OCI-LY7 (cell line): ENCODE data around the gene CCDC91. TPM values are rescaled to one million over a fixed set of nuclear protein-coding genes. Genes with fewer than 3 reads are reported as not detected.

Experiments
- BruUV-seq: library from RNA; stranded (reverse); fragments of 400-500 nt; replicated peaks from 2 replicates; lab custom pipeline; 2021; lab: Mats Ljungman, UMichigan
- CTCF ChIA-PET: fragments of 300-600 bp; sonication (Branson Sonifier 250); formaldehyde crosslinking; loops from one replicate; lab custom pipeline; 2022; ENCODE audit warnings: antibody characterized with exemption; ENCODE audit not compliant: unreplicated experiment; lab: Charles Lee
- POLR2A ChIA-PET: fragments of 300-600 bp; sonication (Branson Sonifier 250); formaldehyde crosslinking; loops from one replicate; lab custom pipeline; 2022; ENCODE audit warnings: antibody characterized with exemption; lab: Charles Lee
- DNase-seq: peaks from one replicate; pipeline ENCODE4 v3.0.0-alpha.2; 2015; ENCODE audit warnings: low spot score
- H2AFZ ChIP-seq: fragments of 200-600 bp; sonication (generic), shearing (Covaris generic); 2 replicates; pipeline ENCODE4 v1.6.1; 2014; ENCODE audit warnings: mild to moderate bottlenecking, antibody characterized with exemption, low read length, moderate library complexity
- H3K27ac ChIP-seq: fragments of 200-600 bp; sonication (generic); 2 replicates; pipeline ENCODE4 v1.5.1; 2014; ENCODE audit warnings: mixed run types, low read depth, mild to moderate bottlenecking, moderate library complexity, low read length, inconsistent platforms; ENCODE audit not compliant: poor library complexity, severe bottlenecking
- H3K36me3 ChIP-seq: fragments of 200-600 bp; sonication (generic); 2 replicates; pipeline ENCODE4 v1.6.1; 2014; ENCODE audit warnings: mild to moderate bottlenecking, antibody characterized with exemption, low read length, moderate library complexity, mixed read lengths; ENCODE audit not compliant: insufficient read depth
- H3K4me1 ChIP-seq: fragments of 200-600 bp; sonication (generic); 2 replicates; pipeline ENCODE4 v1.5.1; 2014; ENCODE audit warnings: mild to moderate bottlenecking, low read length; ENCODE audit not compliant: insufficient read depth, poor library complexity, severe bottlenecking
- H3K4me2 ChIP-seq: fragments of 200-600 bp; sonication (generic); 2 replicates; pipeline ENCODE4 v1.6.1; 2014; ENCODE audit warnings: mild to moderate bottlenecking, low read length
- H3K4me3 ChIP-seq: fragments of 200-600 bp; sonication (generic); 2 replicates; pipeline ENCODE4 v1.5.1; 2014; ENCODE audit warnings: mild to moderate bottlenecking, low read depth, low read length; ENCODE audit not compliant: poor library complexity, severe bottlenecking
- H3K79me2 ChIP-seq: fragments of 200-600 bp; sonication (generic); 2 replicates; pipeline ENCODE4 v1.6.1; 2016; ENCODE audit warnings: low read depth, mild to moderate bottlenecking, low read length, moderate library complexity, mixed read lengths; ENCODE audit not compliant: insufficient read depth
- H3K9me2 ChIP-seq: fragments of 200-600 bp; sonication (generic); 2 replicates; pipeline ENCODE4 v1.6.1; 2016; ENCODE audit warnings: mild to moderate bottlenecking, low read length, mixed read lengths; ENCODE audit not compliant: insufficient read depth
- H3K9me3 ChIP-seq: fragments of 200-600 bp; sonication (generic); 2 replicates; pipeline ENCODE4 v1.6.1; 2014; ENCODE audit warnings: mild to moderate bottlenecking, mixed run types, low read length, mixed read lengths
- H4K20me1 ChIP-seq: fragments of 200-600 bp; sonication (generic); 2 replicates; pipeline ENCODE4 v1.6.1; 2014; ENCODE audit warnings: mild to moderate bottlenecking, antibody characterized with exemption, low read length, moderate library complexity, mixed read lengths; ENCODE audit not compliant: insufficient read depth
- EZH2phosphoT487 ChIP-seq: fragments of 200-600 bp; sonication (generic); IDR thresholded peaks from 2 replicates; pipeline ENCODE4 v1.6.1; 2018; ENCODE audit warnings: low read depth, borderline replicate concordance, mild to moderate bottlenecking, mixed run types, antibody characterized with exemption, low read length, moderate library complexity, mixed read lengths
- intact Hi-C: fragments of 100-400 bp; cut with micrococcal nuclease; formaldehyde crosslinking; loops from one replicate; pipeline ENCODE4 v1.10.0; 2022; ENCODE audit not compliant: unreplicated experiment
- total RNA-seq, 2 experiments: library from RNA; depleted of rRNA in 1 of 2; stranded (reverse); fragments of >200 nt in 1 of 2; shearing (Covaris generic) in 1 of 2; gene quantifications; 2 replicates each; pipeline ENCODE4 v1.2.3, GENCODE V29; 2014 to 2022
- TF ChIP-seq, protein P1 (sequence below): fragments of 200-600 bp; sonication (generic); conservative IDR thresholded peaks from 2 replicates; pipeline ENCODE4 v1.5.1; 2014; ENCODE audit warnings: mild to moderate bottlenecking, antibody characterized with exemption, low read length, moderate library complexity, mixed read lengths

CCDC91 gene
- total RNA-seq, 2 experiments from 2014 or later = 15.8 to 23.8 TPM

DNA sequence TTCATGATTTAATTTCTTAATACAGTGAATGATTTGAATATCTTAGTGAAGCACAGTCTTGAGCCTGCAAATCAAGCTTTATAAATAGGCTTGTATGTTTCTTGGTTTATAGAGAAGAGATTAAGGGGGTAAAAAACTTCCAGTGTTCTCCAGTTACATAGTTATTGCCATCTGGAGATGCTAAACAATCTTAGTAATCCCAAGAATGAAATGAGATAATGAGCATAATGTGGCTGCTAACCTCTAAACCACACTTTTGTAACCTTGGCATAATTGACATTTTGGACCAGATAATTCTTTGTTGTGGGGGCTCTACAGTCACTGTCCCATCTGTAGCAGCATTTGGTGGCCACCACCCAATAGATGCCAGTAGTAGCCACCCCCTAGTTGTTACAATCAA, 316.8 kb downstream of the CCDC91 start:
- Histone ChIP-seq H3K9me3 (no peaks in the 10 kb centered on the region), H4K20me1 (no peaks in the 10 kb centered on the region), H3K4me1 (no peaks in the 10 kb centered on the region), H3K4me3 (no peak overlapping the region), H3K79me2 (no peaks in the 10 kb centered on the region), H2AFZ (no peak overlapping the region), H3K4me2 (no peak overlapping the region), H3K9me2 (no peaks in the 10 kb centered on the region), H3K27ac (no peak overlapping the region), H3K36me3 (no peaks in the 10 kb centered on the region)
- ChIA-PET CTCF (no interaction called here), POLR2A (interaction anchor here (0.6 to 0.8 kb wide), 2 partner anchors 35 to 82 kb away, joined by 3 to 4 read pairs; no protein-coding TSS in a partner anchor)
- intact Hi-C loops = no loop called here
- TF ChIP-seq, protein P1, sequence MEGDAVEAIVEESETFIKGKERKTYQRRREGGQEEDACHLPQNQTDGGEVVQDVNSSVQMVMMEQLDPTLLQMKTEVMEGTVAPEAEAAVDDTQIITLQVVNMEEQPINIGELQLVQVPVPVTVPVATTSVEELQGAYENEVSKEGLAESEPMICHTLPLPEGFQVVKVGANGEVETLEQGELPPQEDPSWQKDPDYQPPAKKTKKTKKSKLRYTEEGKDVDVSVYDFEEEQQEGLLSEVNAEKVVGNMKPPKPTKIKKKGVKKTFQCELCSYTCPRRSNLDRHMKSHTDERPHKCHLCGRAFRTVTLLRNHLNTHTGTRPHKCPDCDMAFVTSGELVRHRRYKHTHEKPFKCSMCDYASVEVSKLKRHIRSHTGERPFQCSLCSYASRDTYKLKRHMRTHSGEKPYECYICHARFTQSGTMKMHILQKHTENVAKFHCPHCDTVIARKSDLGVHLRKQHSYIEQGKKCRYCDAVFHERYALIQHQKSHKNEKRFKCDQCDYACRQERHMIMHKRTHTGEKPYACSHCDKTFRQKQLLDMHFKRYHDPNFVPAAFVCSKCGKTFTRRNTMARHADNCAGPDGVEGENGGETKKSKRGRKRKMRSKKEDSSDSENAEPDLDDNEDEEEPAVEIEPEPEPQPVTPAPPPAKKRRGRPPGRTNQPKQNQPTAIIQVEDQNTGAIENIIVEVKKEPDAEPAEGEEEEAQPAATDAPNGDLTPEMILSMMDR = no peak
- TF ChIP-seq EZH2phosphoT487 = no peak
- BruUV-seq = no TSS peak
- no peak for DNase-seq

GRCh38 chr12:28507867-28508266, 317.6 kb downstream of the CCDC91 start:
- H3K4me1 ChIP-seq = no peaks in the 10 kb centered on the region
- TF ChIP-seq, protein P1 = no peak
- TF ChIP-seq EZH2phosphoT487 = no peak
- BruUV-seq = no TSS peak
- no peaks in the 10 kb centered on the region for H3K79me2 ChIP-seq
- no peak overlapping the region for H3K4me3 ChIP-seq
- H3K4me2 ChIP-seq = no peak overlapping the region
- ChIA-PET POLR2A (interaction anchor here (0.6 to 1.2 kb wide), 2 partner anchors 11 to 677 kb away, joined by 4 read pairs; no protein-coding TSS in a partner anchor), CTCF (no interaction called here)
- H3K9me2 ChIP-seq = no peaks in the 10 kb centered on the region
- H2AFZ ChIP-seq = no peak overlapping the region
- no peak for DNase-seq
- intact Hi-C loops = no loop called here
- no peaks in the 10 kb centered on the region for H3K36me3 ChIP-seq
- no peaks in the 10 kb centered on the region for H4K20me1 ChIP-seq
- no peaks in the 10 kb centered on the region for H3K9me3 ChIP-seq
- no peak overlapping the region for H3K27ac ChIP-seq

- no TSS peak for BruUV-seq
- no peaks in the 10 kb centered on the region for H3K79me2 ChIP-seq
- no peak for DNase-seq
- CTCF ChIA-PET = no interaction called here
- no peak overlapping the region for H2AFZ ChIP-seq
- no peaks in the 10 kb centered on the region for H3K36me3 ChIP-seq
- H4K20me1 ChIP-seq = no peaks in the 10 kb centered on the region
- no peak overlapping the region for H3K4me2 ChIP-seq
- no peak overlapping the region for H3K4me3 ChIP-seq
- TF ChIP-seq, protein P1 = no peak
- TF ChIP-seq EZH2phosphoT487 = no peak
- POLR2A ChIA-PET = interaction anchor here (0.6 kb wide), 1 partner anchor 49 kb away, joined by 4 read pairs; no protein-coding TSS in a partner anchor
- H3K27ac ChIP-seq = no peak overlapping the region
- H3K4me1 ChIP-seq = no peaks in the 10 kb centered on the region
- no peaks in the 10 kb centered on the region for H3K9me2 ChIP-seq
- H3K9me3 ChIP-seq = no peaks in the 10 kb centered on the region
- intact Hi-C loops = no loop called here
Measured at GRCh38 chr12:28512406-28512805, 322.1 kb downstream of the CCDC91 start.
